Skeletal muscle tissue (tissue), 4 donors: Measurements from ENCODE around the gene MIER2. TPM values are rescaled to one million over a fixed set of nuclear protein-coding genes. Genes with fewer than 3 reads are reported as not detected.
"Not testable (repeated sequence)": the region's sequence is repeated elsewhere in the genome, so short reads cannot be mapped to it uniquely, and the experiment has no call there.

Experiments
- H3K27ac ChIP-seq: one replicate; pipeline ENCODE4 v1.7.0; 2013; ENCODE audit warnings: mild to moderate bottlenecking, low read depth, low read length, inconsistent platforms
- H3K27me3 ChIP-seq, 3 donors: one replicate each; pipeline ENCODE4 v1.7.0; 2013; ENCODE audit warnings: low read length in 3 of 3; ENCODE audit not compliant: control insufficient read depth in 3 of 3, insufficient read depth in 3 of 3
- H3K36me3 ChIP-seq, 3 donors: one replicate each; pipeline ENCODE4 v1.7.0; 2013; ENCODE audit warnings: low read length in 3 of 3; ENCODE audit not compliant: control insufficient read depth in 3 of 3, insufficient read depth in 3 of 3
- H3K4me1 ChIP-seq, 3 donors: one replicate each; pipeline ENCODE4 v1.7.0; 2013; ENCODE audit warnings: low read length in 3 of 3, mild to moderate bottlenecking in 3 of 3; ENCODE audit not compliant: control insufficient read depth in 3 of 3, insufficient read depth in 3 of 3
- H3K4me3 ChIP-seq, 3 donors: one replicate each; pipeline ENCODE4 v1.7.0; 2013; ENCODE audit warnings: low read length in 3 of 3
- H3K9ac ChIP-seq, 3 donors: one replicate each; pipeline ENCODE4 v1.7.0; 2013; ENCODE audit warnings: low read length in 3 of 3, mild to moderate bottlenecking in 3 of 3, moderate library complexity in 2 of 3, low read depth in 1 of 3
- H3K9me3 ChIP-seq, 3 donors: one replicate each; pipeline ENCODE4 v1.7.0; 2013; ENCODE audit warnings: low read length in 3 of 3; ENCODE audit not compliant: control insufficient read depth in 3 of 3
- total RNA-seq: library from RNA; depleted of rRNA; stranded (reverse); fragments of >200 nt; gene quantifications from one replicate; pipeline ENCODE4 v1.2.3, GENCODE V29; 2014
- donor health status: Osteomylitis.

The MIER2 gene
- total RNA-seq, 1 donor from 2014 or later = 3.7 TPM

GRCh38 chr19:279656-280055, 64.9 kb downstream of the MIER2 start:
- Histone ChIP-seq H3K9ac (no peak overlapping the region), H3K9me3 (no peaks in the 10 kb centered on the region), H3K27ac (no peak overlapping the region), H3K27me3 (peaks cover 20 to 44% (median 23%) of the 10 kb centered on the region in 3 donors), H3K4me3 (no peak overlapping the region), H3K4me1 (no peaks in the 10 kb centered on the region), H3K36me3 (no peaks in the 10 kb centered on the region)

GRCh38 chr19:279231-279630, 65.4 kb downstream of the MIER2 start:
- Histone ChIP-seq H3K9ac (no peak overlapping the region), H3K4me1 (no peaks in the 10 kb centered on the region), H3K36me3 (no peaks in the 10 kb centered on the region), H3K4me3 (no peak overlapping the region), H3K27ac (no peak overlapping the region), H3K27me3 (peaks cover 20 to 44% (median 23%) of the 10 kb centered on the region in 3 donors), H3K9me3 (no peaks in the 10 kb centered on the region)

GRCh38 chr19:277581-278165, 66.9 kb downstream of the MIER2 start:
- H3K4me3 ChIP-seq = no peak overlapping the region
- peaks cover 20 to 47% (median 23%) of the 10 kb centered on the region in 3 donors for H3K27me3 ChIP-seq
- H3K4me1 ChIP-seq = no peaks in the 10 kb centered on the region
- no peaks in the 10 kb centered on the region for H3K36me3 ChIP-seq
- no peaks in the 10 kb centered on the region for H3K9me3 ChIP-seq
- no peak overlapping the region for H3K27ac ChIP-seq
- no peak overlapping the region for H3K9ac ChIP-seq

- no peaks in the 10 kb centered on the region for H3K36me3 ChIP-seq
- H3K27me3 ChIP-seq = peaks cover 20 to 49% (median 23%) of the 10 kb centered on the region in 3 donors
- H3K27ac ChIP-seq = no peak overlapping the region
- no peaks in the 10 kb centered on the region for H3K4me1 ChIP-seq
- no peaks in the 10 kb centered on the region for H3K9me3 ChIP-seq
- no peak overlapping the region for H3K9ac ChIP-seq
- H3K4me3 ChIP-seq = no peak overlapping the region
Observed at GRCh38 chr19:277131-277530, 67.5 kb downstream of the MIER2 start.

GRCh38 chr19:275958-276646, 68.5 kb downstream of the MIER2 start:
- H3K4me3 ChIP-seq = no peak overlapping the region
- H3K27ac ChIP-seq = no peak overlapping the region
- H3K4me1 ChIP-seq = no peaks in the 10 kb centered on the region
- no peaks in the 10 kb centered on the region for H3K9me3 ChIP-seq
- peaks cover 20 to 45% (median 20%) of the 10 kb centered on the region in 3 donors for H3K27me3 ChIP-seq
- H3K36me3 ChIP-seq = no peaks in the 10 kb centered on the region
- no peak overlapping the region for H3K9ac ChIP-seq

GRCh38 chr19:275000-275399, 69.6 kb downstream of the MIER2 start:
- no peak overlapping the region for H3K9ac ChIP-seq
- H3K9me3 ChIP-seq = no peaks in the 10 kb centered on the region
- no peaks in the 10 kb centered on the region for H3K36me3 ChIP-seq
- no peak overlapping the region for H3K4me3 ChIP-seq
- H3K27ac ChIP-seq = no peak overlapping the region
- H3K27me3 ChIP-seq = peaks cover 16 to 38% (median 20%) of the 10 kb centered on the region in 3 donors
- no peaks in the 10 kb centered on the region for H3K4me1 ChIP-seq

GRCh38 chr19:273393-273792, 71.2 kb downstream of the MIER2 start:
- H3K9me3 ChIP-seq = no peaks in the 10 kb centered on the region
- no peaks in the 10 kb centered on the region for H3K4me1 ChIP-seq
- peaks cover 15 to 30% (median 15%) of the 10 kb centered on the region in 3 donors for H3K27me3 ChIP-seq
- no peak overlapping the region for H3K27ac ChIP-seq
- H3K9ac ChIP-seq = no peak overlapping the region
- H3K4me3 ChIP-seq = no peak overlapping the region
- no peaks in the 10 kb centered on the region for H3K36me3 ChIP-seq

GRCh38 chr19:271856-272255, 72.7 kb downstream of the MIER2 start:
- H3K4me1 ChIP-seq = peaks cover 3 to 4% (median 4%) of the 10 kb centered on the region in 3 donors

GRCh38 chr19:270766-271318, 73.8 kb downstream of the MIER2 start:
- H3K9me3 ChIP-seq, H3K4me1 ChIP-seq, H3K27ac ChIP-seq, H3K4me3 ChIP-seq, H3K36me3 ChIP-seq, H3K9ac ChIP-seq: not testable (repeated sequence)
- H3K27me3 ChIP-seq = peaks cover 23 to 27% (median 24%) of the 10 kb centered on the region in 3 donors

More at GRCh38 chr19:271856-272255, 72.7 kb downstream of the MIER2 start:
- Histone ChIP-seq H3K9me3 (no peaks in the 10 kb centered on the region), H3K27ac (no peak overlapping the region), H3K4me3 (no peak overlapping the region), H3K27me3 (peaks cover 16 to 28% (median 20%) of the 10 kb centered on the region in 3 donors), H3K9ac (no peak overlapping the region), H3K36me3 (no peaks in the 10 kb centered on the region)

GRCh38 chr19:269241-269640, 75.4 kb downstream of the MIER2 start:
- no peak overlapping the region for H3K4me3 ChIP-seq
- H3K27ac ChIP-seq = no peak overlapping the region
- H3K27me3 ChIP-seq = peaks cover 30 to 38% (median 32%) of the 10 kb centered on the region in 3 donors
- H3K4me1 ChIP-seq = peaks cover 5 to 7% (median 6%) of the 10 kb centered on the region in 3 donors
- no peaks in the 10 kb centered on the region for H3K9me3 ChIP-seq
- H3K36me3 ChIP-seq = no peaks in the 10 kb centered on the region
- H3K9ac ChIP-seq = no peak overlapping the region
